ENCODE measurements around the gene OTOP2.
A peak's percentile ranks its signal among the peaks of the same experiment; 100 is the strongest.
"Not testable (repeated sequence)": the region's sequence is repeated elsewhere in the genome, so short reads cannot be mapped to it uniquely, and the experiment has no call there.

OTOP2 gene

DNA sequence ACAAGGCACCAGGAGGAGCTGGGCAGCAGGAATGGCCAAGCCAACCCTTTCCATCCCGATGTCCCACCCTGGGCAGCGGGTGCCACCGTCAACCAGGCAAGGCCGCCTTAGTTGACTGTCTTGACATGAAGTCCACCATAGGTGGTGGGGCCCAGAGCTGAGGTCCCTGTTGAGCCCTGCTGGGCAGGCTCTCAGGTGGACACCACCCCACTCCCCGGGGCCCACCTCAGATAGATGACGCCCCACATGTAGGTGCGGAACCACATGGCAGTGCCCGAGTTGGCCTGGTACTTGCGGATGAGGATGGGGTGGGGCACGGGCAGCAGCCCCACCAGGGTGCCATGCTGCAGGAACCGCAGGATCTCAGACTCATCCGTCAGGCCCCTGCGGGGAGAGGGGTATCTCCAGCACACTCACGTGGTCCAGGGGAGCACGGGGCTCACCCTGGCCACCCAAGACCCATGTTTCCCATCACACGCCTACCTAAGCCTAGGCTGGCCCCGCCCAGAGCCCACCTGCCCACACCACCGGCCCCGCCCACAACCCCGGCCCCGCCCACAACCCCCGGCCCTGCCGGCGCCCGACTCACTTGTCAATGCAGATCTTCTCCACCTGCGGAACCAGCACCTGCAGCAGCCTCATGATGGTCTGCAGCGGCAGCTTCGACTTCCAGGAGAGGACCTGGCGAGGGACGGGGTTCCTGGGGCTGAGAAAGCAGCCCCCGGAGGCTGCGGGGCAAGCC is 27.8 kb downstream of the OTOP2 start:
- DNase-seq (ENCODE audit: low spot score), result no peak

DNA sequence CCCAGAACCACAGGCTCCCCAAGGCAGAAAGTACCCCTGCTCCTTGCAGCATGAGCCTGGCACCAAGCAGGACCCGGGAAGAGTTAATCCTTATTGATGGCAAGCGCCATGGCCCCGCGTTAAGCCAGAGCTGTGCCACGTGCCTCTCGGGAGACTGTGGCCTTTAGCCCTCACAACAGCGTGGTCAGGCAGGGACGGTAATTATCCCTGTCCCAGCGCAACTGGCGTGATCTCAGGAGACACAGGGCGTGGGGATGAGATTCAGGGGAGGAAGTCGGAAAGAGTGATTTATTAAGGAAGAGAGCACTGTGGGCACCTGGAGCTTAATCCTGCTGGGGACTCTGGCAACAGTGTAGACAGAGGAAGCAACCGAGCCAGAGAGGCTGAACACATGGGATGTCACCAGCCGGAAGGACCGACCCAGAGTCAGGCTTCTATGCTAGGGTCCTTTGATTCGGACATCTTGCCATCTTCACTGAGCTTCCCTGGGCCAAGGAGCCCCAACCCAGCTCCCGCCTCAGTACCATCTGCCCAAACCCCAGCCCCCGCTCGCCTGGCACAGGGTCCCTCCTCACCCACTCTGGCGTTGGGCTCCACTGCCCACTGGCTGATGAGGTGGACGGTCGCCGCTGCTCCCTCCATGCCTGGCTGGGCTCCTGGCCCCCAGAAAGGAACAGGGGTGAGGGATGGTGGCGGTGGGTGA is 28.5 kb downstream of the OTOP2 start:
- DNase-seq (ENCODE audit: low spot score), result no peak

DNA sequence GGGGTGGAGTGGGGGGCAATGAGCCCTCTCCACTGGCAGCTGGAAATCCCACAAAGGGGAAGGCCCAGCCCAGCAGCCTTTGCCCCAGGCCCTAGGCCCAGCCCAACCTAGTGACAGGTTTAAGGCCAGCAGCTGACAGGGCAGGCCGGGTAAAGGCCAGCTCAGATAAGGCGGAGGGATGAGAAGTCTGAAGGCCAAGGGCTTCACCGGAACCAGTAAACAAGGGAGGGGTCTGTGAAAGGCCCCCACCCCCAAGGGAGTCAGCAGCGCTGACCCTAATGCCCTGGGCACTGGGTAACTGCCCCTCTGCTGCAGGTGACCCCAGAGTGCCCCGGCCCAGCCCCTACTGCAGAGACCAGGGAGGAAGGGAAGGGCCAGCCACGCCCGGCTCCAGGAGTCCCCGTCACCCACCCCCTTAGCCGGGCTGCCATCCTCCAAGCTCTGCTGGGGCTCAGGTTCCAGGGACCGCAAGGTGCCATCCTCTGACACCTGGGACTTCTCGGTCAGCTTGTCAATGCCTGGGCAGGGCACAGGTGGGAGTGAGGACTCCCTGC is 29.1 kb downstream of the OTOP2 start:
- DNase-seq (ENCODE audit: low spot score), result no peak

DNA sequence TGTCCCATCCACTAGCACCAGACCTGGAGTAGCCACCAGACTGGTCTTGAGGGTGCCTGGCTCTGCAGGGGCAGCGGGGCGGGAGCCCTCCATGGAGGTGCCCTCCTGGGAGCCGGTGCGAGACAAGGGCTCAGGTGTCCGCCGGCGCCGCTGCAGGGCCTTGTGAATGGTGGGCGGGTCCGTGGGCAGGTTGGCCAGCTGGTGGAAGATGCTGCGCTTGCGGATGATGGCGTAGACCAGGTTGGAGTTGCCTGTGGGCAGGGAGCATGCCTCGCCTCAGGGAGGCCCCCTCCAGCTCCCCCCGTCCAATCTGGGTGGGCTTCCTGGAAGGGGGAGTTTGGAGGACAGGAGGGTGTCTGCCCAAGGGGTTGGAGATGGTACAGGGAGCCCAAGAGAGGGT is 30.0 kb downstream of the OTOP2 start:
- DNase-seq (ENCODE audit: low spot score), result no peak

DNA sequence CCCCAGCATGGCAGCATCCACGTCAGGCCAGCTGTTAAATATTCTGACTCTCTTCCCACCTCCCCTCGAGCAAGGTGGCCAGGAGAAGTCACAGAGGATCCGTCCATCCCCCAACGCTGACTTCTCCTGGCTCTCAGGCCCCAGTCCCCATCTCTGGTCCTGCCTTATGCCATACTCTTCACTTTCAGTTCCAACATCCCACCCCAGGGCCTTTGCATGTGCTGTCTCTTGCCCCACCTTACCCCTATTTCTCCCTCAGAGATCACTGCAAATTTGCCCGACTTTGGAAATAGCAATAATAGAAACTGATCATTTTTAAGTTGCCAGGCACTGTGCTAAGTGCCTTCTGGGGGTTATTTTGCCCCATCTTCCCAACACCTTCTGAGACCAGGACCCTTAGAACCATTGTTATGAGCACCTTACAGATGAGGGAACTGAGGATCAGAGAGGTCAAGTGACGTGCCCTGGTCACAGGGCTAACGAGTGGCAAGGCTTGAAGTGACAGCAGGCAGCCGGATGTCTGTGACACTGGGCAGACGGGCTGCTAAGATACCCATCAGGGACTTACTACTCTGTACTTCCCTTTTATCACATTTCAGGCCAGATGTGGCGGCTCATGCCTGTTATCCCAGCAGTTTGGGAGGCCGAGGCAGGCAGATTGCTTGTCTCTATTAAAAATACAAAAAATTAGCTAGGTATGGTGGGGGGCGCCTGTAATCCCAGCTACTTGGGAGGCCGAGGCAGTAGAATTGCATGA is 30.8 kb downstream of the OTOP2 start:
- no peak for DNase-seq (ENCODE audit: low spot score)

DNA sequence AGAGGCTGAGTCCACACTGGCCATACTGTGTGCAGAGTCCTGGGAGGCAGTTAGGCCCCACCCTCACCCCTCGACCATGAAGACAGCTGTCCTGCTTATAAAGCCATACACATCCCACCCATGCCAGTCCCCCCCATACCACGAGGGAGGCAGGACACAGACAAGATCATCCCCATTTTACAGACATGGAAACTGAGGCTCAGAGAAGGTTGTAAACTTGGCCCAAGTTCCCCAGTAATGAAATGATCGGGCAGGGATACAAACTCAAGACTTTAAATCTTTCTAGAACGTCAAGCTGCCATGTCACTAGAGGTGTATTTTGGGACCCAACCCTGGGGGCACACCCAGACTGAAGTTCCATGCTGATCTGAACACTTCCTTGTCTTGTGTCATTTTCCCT is 32.0 kb downstream of the OTOP2 start:
- DNase-seq (ENCODE audit: low spot score), result no peak

DNA sequence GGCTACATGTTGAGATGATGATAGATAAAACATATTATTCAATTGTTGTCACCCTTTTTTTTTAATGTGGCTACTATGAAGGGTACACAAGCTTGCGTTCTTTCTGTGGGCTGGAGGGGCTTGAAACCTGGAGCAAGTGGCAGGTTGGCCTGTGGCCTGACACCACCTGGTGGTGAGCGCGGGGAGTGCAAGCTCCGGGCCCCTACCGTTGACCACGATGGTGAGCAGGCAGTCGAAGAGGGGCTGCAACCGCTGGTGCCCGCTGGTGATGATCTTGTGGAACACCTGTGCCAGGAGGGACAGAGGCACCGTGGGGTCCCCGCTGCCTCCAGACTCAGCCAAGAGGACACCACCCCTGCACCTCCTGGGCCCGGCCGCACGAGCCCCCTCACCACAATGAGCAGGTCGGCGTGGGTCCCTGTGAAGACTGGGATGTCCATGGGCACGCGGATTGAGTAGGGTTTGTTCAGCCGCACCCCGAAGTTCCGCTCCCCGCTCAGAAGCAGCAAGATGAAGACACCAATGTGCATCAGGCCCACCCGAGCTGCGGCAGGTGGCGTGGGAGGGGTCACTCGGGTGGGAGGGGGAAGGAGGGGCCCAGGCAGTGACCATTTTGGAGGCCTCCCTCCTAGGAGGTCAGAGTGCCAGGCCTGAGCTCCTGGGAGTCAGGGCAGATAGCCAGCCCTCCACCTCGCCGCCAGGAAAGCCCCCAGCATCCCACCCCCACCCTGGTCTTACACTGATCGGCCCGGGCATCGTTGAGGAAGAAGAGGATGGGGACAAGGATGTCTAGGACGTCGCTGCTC is 34.1 kb downstream of the OTOP2 start:
- DNase-seq (ENCODE audit: low spot score), result peak; percentile 80

DNA sequence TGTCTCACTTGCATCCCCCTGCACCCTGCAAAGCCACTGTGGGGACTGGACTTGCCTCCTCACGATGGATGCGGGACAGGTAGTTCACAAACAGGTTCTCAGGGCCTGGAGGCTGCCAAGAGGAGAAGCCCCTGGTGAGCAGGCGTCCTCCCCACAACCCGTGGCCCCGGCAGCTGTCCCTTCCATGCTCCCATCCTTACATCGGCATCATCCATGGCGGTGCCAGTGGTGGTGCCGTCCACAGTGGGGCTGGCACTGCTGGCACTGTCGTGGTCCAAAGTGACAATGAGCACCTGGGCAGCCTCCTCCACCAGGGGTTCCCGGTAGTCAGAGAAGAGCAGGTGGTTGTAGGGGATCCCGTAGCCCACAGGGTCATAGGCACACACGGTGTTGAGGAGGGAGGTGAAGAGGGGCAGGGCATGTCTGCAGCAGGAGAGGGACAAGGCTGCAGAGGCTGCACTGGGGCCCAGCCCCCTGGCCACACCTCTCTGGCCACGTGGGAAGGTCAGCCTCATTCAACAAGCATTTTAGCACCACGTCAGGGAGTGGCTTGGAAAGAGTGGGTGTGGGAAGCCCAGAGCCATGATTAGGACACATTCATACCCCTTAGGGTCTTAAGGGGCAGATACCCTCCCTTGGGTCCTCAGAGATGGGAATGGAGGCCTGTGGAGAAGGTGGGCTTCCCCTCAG is 35.9 kb downstream of the OTOP2 start:
- DNase-seq (ENCODE audit: low spot score), result no peak

DNA sequence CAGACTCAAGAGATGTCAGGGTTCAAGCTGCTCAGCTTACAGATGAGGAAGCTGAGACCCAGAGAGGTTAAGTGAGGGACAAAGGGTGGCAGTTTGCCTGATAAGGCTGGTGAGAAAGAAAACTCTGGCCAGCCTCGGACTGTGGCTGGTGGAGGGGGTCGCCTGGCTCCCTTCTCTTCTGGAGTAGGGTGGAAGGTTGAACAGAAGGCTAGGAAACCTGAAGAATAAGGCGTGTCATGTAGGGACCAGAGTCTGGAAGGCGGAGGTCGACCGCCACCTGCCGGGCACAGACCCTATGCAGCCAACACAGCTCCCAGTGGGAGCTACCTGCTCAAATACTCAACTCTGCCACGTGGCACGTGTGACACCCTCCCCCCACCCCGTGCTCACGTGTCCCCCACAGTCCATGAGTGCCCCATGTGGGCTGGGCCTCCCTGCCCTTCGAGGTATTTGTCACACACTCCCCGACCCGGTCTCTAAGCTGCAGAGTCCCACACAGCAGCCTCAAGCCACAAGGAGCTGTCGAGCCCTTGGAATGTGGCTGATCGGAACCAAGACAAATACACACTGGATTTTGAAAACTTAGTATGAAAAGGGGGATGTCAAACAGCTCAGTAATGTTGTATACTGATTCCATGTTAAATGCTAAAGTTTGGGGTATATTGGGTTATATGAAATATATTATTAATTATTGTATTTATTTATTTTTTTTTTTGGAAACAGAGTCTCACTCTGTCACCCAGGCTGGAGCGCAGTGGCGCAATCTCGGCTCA is 36.7 kb downstream of the OTOP2 start:
- DNase-seq (ENCODE audit: low spot score), result peak; percentile 87

DNA sequence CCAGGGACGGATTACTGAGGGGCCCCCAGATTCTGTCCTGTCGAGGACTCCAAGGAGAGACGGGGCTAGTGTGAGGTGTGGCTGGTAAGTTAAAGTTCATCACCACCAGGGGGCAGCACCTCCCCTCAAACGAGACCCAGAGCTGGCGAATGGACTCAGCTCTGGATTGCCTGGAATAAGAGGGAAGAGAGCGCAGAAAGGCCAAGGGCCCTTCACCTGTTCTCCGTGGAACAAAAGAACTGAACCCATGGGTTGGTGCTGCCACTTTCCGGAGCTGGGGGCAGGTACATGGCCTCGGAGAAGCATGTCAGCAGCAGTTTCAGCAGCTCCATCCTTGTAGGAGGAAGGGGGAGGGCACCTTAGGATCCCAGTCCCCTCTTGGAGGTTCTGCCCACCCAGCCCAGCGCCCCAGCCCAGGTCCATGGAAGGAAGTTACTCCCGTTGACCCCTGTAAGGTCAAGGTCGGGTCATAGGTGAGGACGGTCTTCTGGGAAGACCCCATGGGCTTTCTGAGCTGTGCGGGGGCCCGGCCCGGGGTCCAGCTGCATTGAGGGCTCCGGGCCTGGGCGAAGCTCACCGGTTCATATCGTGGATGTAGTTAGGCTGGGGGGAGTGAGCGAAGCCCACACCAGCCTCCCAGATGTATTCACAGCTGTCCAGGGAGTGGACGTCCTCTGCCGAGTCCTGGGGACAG is 37.7 kb downstream of the OTOP2 start:
- peak; percentile 84 for DNase-seq (ENCODE audit: low spot score)

DNA sequence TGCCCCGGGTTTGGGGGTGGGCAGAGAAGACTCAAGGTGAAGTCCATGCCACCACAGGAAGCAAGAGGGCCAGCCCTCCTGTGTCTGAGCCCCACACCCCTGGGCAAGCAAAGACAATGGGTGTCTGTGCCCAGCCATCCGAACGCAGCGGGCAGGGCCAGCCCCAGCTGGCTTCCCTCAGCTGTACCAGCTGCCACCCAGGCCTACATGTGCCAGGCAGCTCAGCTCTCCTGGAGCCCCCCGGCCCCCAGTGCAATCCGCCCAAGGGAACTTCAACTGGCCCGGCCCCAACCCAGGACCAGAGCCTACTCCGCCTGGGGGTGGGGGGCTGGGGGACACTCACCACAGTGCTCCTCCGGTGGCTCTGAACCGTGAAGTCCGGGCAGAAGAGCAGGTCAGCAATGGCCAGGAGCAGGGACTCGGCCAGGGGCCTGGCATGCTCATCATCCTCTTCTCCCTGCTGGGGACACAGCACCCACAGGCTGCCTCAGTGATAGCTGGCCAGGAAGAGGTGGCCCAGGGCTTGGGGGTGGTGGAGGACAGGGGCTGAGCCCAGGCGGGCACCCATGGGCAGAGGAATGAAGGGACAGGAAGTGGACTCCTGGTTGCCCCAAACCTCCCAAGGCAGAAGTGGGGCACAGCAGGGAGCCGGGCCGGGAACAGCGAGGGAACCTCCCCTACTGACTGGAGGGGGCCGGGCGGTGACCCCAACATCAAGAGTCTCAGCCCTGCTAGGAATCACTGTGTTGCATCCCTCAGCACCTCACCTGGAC is 38.7 kb downstream of the OTOP2 start:
- DNase-seq (ENCODE audit: low spot score), result no peak

DNA sequence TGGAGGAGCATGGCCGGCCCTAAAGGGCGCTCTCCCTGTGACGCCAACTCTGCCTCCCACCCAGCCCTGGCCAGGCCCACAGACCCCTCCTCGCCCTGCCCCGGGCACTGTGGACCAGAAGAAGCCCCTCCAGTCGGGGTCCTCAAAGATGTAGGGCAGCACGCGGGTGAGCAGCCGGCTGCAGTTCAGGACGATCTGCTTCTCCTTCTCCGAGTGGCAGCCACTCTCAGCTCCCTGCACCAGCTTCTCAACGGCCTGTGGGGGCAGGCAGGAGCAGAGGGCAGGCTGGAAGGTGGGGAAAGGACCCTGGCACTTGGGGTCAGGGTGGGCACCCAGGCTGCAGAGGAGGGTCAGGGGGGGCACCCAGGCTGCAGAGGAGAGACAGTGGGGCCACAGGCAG is 39.6 kb downstream of the OTOP2 start:
- no peak for DNase-seq (ENCODE audit: low spot score)

DNA sequence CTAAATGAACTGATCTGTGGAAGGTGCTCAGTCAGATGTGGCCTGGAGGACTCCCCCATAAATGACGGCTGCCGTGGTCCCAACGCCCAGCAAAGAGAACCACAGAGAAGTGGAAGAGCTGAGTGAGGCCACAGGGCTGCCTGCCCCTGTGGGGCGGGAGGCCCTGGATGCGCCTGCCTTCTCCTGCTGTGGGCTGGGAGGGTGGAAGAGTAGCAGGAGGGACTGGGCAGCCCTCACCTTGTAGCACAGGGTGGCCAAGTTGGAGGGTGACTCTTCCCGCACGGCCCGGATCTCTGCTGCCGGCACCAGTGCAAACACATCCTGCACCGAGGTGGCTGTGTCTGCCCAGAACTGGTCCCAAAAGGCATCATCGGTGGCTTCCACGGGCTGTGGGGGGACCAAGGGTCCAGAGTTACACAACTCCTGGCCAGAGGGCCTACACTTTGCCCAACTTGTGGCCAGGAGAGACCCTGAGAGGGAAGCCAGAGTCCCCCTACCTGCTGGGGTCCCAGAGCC is 40.2 kb downstream of the OTOP2 start:
- no peak for DNase-seq (ENCODE audit: low spot score)

DNA sequence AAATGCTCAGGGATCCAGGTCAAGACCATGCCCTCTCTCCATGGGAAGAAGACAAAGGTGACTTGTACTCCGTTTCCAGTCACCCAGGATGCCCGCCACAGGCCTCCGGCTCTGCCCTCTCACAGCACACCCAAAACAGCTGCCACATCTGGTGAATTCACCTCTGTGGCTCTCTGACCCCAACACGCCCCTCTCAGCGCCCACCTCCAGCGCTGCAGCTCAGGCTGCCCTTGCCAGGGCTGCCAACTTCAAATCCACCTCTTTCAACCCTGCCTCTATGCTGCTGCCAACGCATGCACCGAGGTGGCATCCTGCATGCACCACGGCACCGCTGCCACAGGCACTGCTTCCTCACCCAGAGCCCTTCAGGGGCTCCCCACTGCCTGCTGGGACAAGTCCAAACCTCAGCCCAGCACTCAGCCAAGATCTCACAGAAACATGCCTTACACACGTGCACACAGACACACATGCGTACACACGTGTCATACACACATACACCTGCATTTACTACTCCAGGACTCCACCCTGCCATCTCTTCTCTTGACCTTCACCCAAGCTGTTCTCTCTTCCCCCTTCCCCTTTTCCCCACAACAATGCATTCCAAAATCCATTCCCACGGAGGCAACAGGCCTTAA is 41.0 kb downstream of the OTOP2 start:
- no peak for DNase-seq (ENCODE audit: low spot score)

DNA sequence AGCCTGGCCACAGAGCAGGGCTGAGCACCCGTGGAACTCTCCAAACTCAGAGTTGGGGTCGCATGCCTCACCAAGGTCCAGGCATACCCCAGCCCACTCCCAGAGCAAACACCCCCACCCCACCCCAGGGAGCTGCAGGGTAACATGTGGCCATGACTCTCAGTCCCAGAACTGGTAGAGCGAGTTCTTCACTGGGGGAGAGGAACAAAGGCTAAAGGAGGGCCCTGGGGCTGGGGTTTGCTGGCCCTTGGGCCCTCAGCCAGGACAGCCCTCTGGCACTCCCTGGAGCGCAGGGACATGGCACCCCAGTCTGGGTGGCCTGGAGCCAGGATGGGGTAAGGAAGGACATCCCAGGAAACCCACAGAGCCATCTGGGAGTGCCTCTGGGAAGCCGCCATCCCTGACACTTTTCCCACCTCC is 44.3 kb downstream of the OTOP2 start:
- DNase-seq (ENCODE audit: low spot score), result no peak

DNA sequence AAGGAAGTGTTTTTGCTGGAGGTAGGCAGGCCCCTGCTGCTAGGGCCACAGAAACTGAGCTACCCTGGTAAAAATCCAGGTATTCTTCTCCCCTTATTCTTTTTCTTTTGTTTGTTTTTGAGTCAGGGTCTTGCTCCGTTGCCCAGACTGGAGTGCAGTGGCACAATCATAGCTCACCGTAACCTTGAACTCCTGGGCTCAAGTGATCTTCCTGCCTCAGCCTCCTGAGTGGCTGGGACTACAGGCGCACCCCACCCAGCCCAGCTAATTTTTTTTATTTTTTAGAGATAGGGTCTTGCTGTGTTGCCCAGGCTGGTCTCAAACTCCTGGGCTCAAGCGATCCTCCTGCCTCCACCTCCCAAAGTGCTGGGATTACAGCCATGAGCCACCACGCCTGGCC is 45.4 kb downstream of the OTOP2 start:
- DNase-seq (ENCODE audit: low spot score), result not testable (repeated sequence)

DNA sequence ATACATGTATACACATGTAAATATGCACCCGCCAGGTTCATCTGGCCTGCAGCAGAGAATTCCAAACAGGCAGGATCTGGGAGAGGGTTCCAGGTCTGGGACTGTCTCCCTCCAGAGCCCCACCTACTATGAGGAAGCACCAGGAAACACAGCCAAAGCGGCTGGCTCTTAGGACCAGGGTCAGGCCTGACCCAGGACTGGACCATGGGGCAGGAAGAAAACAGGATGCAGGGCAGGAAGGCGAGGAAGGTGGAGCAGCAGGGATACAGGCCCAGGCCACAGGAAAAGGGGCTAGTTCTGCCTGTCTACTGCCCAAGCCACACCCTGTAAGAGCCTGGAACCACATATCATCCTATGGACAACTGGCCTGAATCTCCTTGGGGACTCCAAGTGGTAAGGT is 46.3 kb downstream of the OTOP2 start:
- DNase-seq (ENCODE audit: low spot score), result no peak

DNA sequence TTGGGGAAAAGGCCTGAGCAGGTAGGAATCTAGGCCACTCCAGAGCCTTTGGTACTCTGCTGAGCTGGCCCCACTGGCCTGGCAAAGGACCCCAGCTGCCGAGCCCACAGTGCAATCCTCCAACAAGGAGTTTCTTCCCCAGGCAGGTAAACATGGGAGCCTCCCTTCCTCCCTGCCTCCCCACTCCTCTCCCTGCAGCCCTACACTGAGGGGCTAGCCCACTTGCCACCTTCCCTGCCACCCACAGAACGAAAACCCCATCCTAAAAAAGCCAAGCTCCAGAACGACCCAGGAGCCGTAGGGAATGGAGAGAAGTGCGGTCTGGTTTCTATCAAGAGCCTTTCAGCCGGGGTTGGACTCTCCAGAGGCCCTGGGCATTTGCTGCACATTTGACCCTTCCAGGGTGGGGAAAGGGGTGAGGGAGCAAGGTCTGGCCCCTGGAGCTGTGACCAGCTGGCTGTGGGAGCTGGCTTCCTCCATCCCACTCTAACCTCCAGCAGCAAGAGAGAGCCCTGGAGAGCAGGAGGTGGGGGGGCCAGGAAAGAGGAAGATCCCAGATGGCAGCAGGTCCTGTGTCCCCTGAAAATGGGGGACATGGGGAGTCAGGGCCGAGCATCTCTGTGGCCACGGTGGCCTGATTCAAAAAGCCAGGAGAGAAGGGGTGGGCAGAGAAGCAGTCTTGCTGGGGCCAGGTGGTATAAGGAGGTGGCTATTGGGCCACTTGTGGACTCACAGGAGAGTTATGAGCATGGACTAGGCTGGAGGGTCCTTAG is 47.2 kb downstream of the OTOP2 start:
- DNase-seq (ENCODE audit: low spot score), result no peak
